H54 (cell line): ENCODE measurements around the gene MED1.
"Not testable (repeated sequence)": the region's sequence is repeated elsewhere in the genome, so short reads cannot be mapped to it uniquely, and the experiment has no call there.

ENCODE experiments used
- DNase-seq: peaks from one replicate; pipeline ENCODE4 v3.0.0; 2011; ENCODE audit warnings: low spot score, mixed read lengths; ENCODE audit not compliant: insufficient read length
- FAIRE-seq: peaks from 3 replicates; lab custom pipeline; 2011; peaks lifted over from hg19 to GRCh38; lab: Jason Lieb, UNC
- POLR2A ChIP-seq: IDR thresholded peaks from 2 replicates; pipeline ENCODE4 v1.6.1; 2011; ENCODE audit warnings: low read depth, mild to moderate bottlenecking, low read length

Gene MED1

GRCh38 chr17:39462631-39463375, 11.7 kb upstream of the MED1 start:
- no peak for FAIRE-seq
- DNase-seq = no peak
- TF ChIP-seq POLR2A = no peak

GRCh38 chr17:39461926-39462569, 11.0 kb upstream of the MED1 start:
- TF ChIP-seq POLR2A = no peak
- DNase-seq (no peak), FAIRE-seq (no peak)

- DNase-seq = peak; percentile 93
- peak; percentile 90 for FAIRE-seq
- TF ChIP-seq POLR2A = peak; percentile 87
Measured at GRCh38 chr17:39461113-39461925, 10.3 kb upstream of the MED1 start, which contains the start of gene CDK12. Gene CDK12, plus strand, starts transcription at chr17:39461486. Its CDS starts 586 bp downstream, at chr17:39462072.

- FAIRE-seq (no peak), DNase-seq (no peak)
- TF ChIP-seq POLR2A = no peak
Measured at GRCh38 chr17:39455919-39456318, 4.9 kb upstream of the MED1 start.

- no peak for TF ChIP-seq POLR2A
- FAIRE-seq (no peak), DNase-seq (no peak)
Measured at GRCh38 chr17:39450051-39450450, 1.0 kb downstream of the MED1 start.

GRCh38 chr17:39447561-39447960, 3.5 kb downstream of the MED1 start:
- FAIRE-seq = no peak
- no peak for TF ChIP-seq POLR2A
- no peak for DNase-seq

GRCh38 chr17:39443326-39443725, 7.7 kb downstream of the MED1 start:
- no peak for TF ChIP-seq POLR2A

GRCh38 chr17:39439868-39440267, 11.2 kb downstream of the MED1 start:
- not testable (repeated sequence) for DNase-seq, FAIRE-seq

More at GRCh38 chr17:39443326-39443725, 7.7 kb downstream of the MED1 start:
- DNase-seq (no peak), FAIRE-seq (no peak)

- DNase-seq = no peak
- TF ChIP-seq POLR2A = no peak
- FAIRE-seq = no peak
Measured at GRCh38 chr17:39429600-39429999, 21.5 kb downstream of the MED1 start.

- no peak for FAIRE-seq
- DNase-seq = no peak
- TF ChIP-seq POLR2A = no peak
Measured at GRCh38 chr17:39416141-39416540, 34.9 kb downstream of the MED1 start.

- TF ChIP-seq POLR2A = no peak
- no peak for FAIRE-seq
- DNase-seq = no peak
Measured at GRCh38 chr17:39410279-39410678, 40.8 kb downstream of the MED1 start.

- FAIRE-seq (no peak), DNase-seq (no peak)
- no peak for TF ChIP-seq POLR2A
Measured at GRCh38 chr17:39408360-39408759, 42.7 kb downstream of the MED1 start.

- FAIRE-seq (no peak), DNase-seq (no peak)
- no peak for TF ChIP-seq POLR2A
Measured at GRCh38 chr17:39406951-39407350, 44.1 kb downstream of the MED1 start.

- no peak for DNase-seq
- no peak for TF ChIP-seq POLR2A
- FAIRE-seq = no peak
Measured at GRCh38 chr17:39405436-39405835, 45.6 kb downstream of the MED1 start.
